ENCODE data around the gene TRIM41. TPM values are rescaled to one million over a fixed set of nuclear protein-coding genes. Genes with fewer than 3 reads are reported as not detected.
A peak's percentile ranks its signal among the peaks of the same experiment; 100 is the strongest.

The TRIM41 gene
- total and polyA plus RNA-seq, 2 of the 13 experiments (the other 11 are each of a cell fraction or from before 2014, with no cell fraction given) = 10.2 to 16.7 TPM

GRCh38 chr5:181217111-181217802 lies 5.8 kb upstream of the TRIM41 start (continued):
- no peak for TF ChIP-seq HNF4A (CRISPR knock-in tag; IDR thresholded peaks at IDR 0.05)
- TF ChIP-seq PLSCR1 (CRISPR knock-in tag; IDR thresholded peaks at IDR 0.05; ENCODE audit: borderline replicate concordance) = no peak
- no peak for TF ChIP-seq ZNF503 (CRISPR knock-in tag; IDR thresholded peaks at IDR 0.05)
- TF ChIP-seq GTF2F1 (IDR thresholded peaks at IDR 0.05; ENCODE audit: low read length) = no peak
- TF ChIP-seq ZNF687 (CRISPR knock-in tag; IDR thresholded peaks at IDR 0.05) = peak; percentile 85
- TF ChIP-seq CCDC6 (CRISPR knock-in tag; IDR thresholded peaks at IDR 0.05) = no peak
- TF ChIP-seq SNAPC4 (CRISPR knock-in tag; IDR thresholded peaks at IDR 0.05) = 0 out of 2 replicates have a peak, but pooled peaks have one; percentile 8
- no peak for TF ChIP-seq ZKSCAN5 (CRISPR knock-in tag; IDR thresholded peaks at IDR 0.05)
- 0 out of 2 replicates have a peak, but pooled peaks have one; percentile 13 for TF ChIP-seq STAT6 (CRISPR knock-in tag; IDR thresholded peaks at IDR 0.05; ENCODE audit: borderline replicate concordance)
- TF ChIP-seq ZNF775 (CRISPR knock-in tag; IDR thresholded peaks at IDR 0.05; ENCODE audit: borderline replicate concordance) = no peak
- TF ChIP-seq ATF7-NPFF (CRISPR knock-in tag; IDR thresholded peaks at IDR 0.05; ENCODE audit: low read depth) = no peak
- no peak for TF ChIP-seq NCOA5 (CRISPR knock-in tag; IDR thresholded peaks at IDR 0.05)
- no peak for TF ChIP-seq PPARG (CRISPR knock-in tag; conservative IDR thresholded peaks at IDR 0.05)
- no peak for TF ChIP-seq ZNF841 (CRISPR knock-in tag; IDR thresholded peaks at IDR 0.05; ENCODE audit: borderline replicate concordance)
